Endothelial cell of umbilical vein (primary cell): ENCODE measurements around the gene PKP3. TPM values are rescaled to one million over a fixed set of nuclear protein-coding genes. Genes with fewer than 3 reads are reported as not detected.

Source experiments
- BruUV-seq: library from RNA; stranded (reverse); fragments of 400-500 nt; replicated peaks from 2 replicates; lab custom pipeline; 2021; lab: Mats Ljungman, UMichigan
- CTCF ChIA-PET: fragments of 300-600, 350-600 bp; sonication (Branson Sonifier 250); formaldehyde crosslinking; loops from one replicate; lab custom pipeline; 2021; ENCODE audit warnings: antibody characterized with exemption, inconsistent platforms; lab: Charles Lee
- POLR2A ChIA-PET: fragments of 300-600, 350-600 bp; sonication (Branson Sonifier 250); formaldehyde crosslinking; loops from one replicate; lab custom pipeline; 2021; ENCODE audit warnings: antibody characterized with exemption, inconsistent platforms; lab: Charles Lee
- DNase-seq: peaks from one replicate; pipeline ENCODE4 v3.0.0-alpha.2; 2011; ENCODE audit warnings: low read depth, low spot score
- FAIRE-seq: peaks from 2 replicates; lab custom pipeline; 2011; peaks lifted over from hg19 to GRCh38; lab: Jason Lieb, UNC
- H2AFZ ChIP-seq: 2 replicates; pipeline ENCODE4 v1.6.0; 2012; ENCODE audit warnings: low read depth, low read length, control low read depth, inconsistent platforms
- H3K27ac ChIP-seq: 2 replicates; pipeline ENCODE4 v1.5.1; 2011; ENCODE audit warnings: low read depth, mild to moderate bottlenecking, control low read depth, low read length, moderate library complexity; ENCODE audit not compliant: insufficient read depth
- H3K27me3 ChIP-seq, 2 experiments: 2 replicates each; pipeline versions ENCODE4 v1.6.0 to v1.6.1; 2011; ENCODE audit warnings: low read length in 2 of 2, mixed read lengths in 1 of 2; ENCODE audit not compliant: control insufficient read depth in 2 of 2, insufficient read depth in 2 of 2
- H3K36me3 ChIP-seq, 2 experiments: 2 replicates in 1 of 2; 3 replicates in 1 of 2; pipeline ENCODE4 v1.5.1; 2011; ENCODE audit warnings: low read length in 2 of 2, mild to moderate bottlenecking in 1 of 2, moderate library complexity in 1 of 2; ENCODE audit not compliant: control insufficient read depth in 2 of 2, insufficient read depth in 2 of 2; ENCODE audit errors: extremely low read depth in 1 of 2
- H3K4me1 ChIP-seq: 3 replicates; pipeline ENCODE4 v1.5.1; 2011; ENCODE audit warnings: mild to moderate bottlenecking, low read length; ENCODE audit not compliant: control insufficient read depth, insufficient read depth; ENCODE audit errors: extremely low read depth
- H3K4me2 ChIP-seq: 2 replicates; pipeline ENCODE4 v1.6.1; 2011; ENCODE audit warnings: low read length, control low read depth, mixed read lengths; ENCODE audit not compliant: insufficient read depth
- H3K4me3 ChIP-seq, 3 experiments: fragments of 200-600 bp in 1 of 3; sonication (generic), shearing (Covaris generic) in 1 of 3; replicated peaks in 1 of 3; 2 replicates each; pipeline ENCODE4 v1.5.1; 2011 to 2016; ENCODE audit warnings: control low read depth in 3 of 3, low read length in 3 of 3, mild to moderate bottlenecking in 2 of 3, inconsistent platforms in 1 of 3, low read depth in 1 of 3, moderate library complexity in 1 of 3; ENCODE audit not compliant: insufficient read depth in 1 of 3
- H3K79me2 ChIP-seq: 2 replicates; pipeline ENCODE4 v1.6.0; 2012; ENCODE audit warnings: low read length, inconsistent platforms; ENCODE audit not compliant: control insufficient read depth, insufficient read depth
- H3K9ac ChIP-seq: replicated peaks from 2 replicates; pipeline ENCODE3; 2011; ENCODE audit warnings: low read length, control low read depth; ENCODE audit not compliant: insufficient read depth; ENCODE audit errors: extremely low read depth
- H3K9me1 ChIP-seq: replicated peaks from 3 replicates; pipeline ENCODE4 v1.6.0; 2011; ENCODE audit warnings: mild to moderate bottlenecking, low read length; ENCODE audit not compliant: control insufficient read depth, insufficient read depth; ENCODE audit errors: extremely low read depth
- H3K9me3 ChIP-seq: replicated peaks from 2 replicates; pipeline ENCODE4 v1.5.1; 2012; ENCODE audit warnings: low read length, inconsistent platforms; ENCODE audit not compliant: control insufficient read depth, insufficient read depth
- H4K20me1 ChIP-seq: replicated peaks from 2 replicates; pipeline ENCODE3; 2011; ENCODE audit warnings: mild to moderate bottlenecking, low read length; ENCODE audit not compliant: control insufficient read depth, insufficient read depth; ENCODE audit errors: extremely low read depth
- CTCF ChIP-seq, 2 donors: IDR thresholded peaks; 1 replicate in 1 of 2; 2 replicates in 1 of 2; pipeline ENCODE4 v1.5.1; 2011; ENCODE audit warnings: low read length in 2 of 2, mild to moderate bottlenecking in 2 of 2, moderate library complexity in 2 of 2, control low read depth in 1 of 2, inconsistent platforms in 1 of 2, low read depth in 1 of 2; ENCODE audit not compliant: insufficient read depth in 1 of 2; ENCODE audit errors: extremely low read depth in 1 of 2
- EZH2 ChIP-seq: IDR thresholded peaks from 2 replicates; pipeline ENCODE4 v1.6.1; 2012; ENCODE audit warnings: borderline replicate concordance, low read depth, mild to moderate bottlenecking, moderate library complexity, low read length, inconsistent platforms; ENCODE audit not compliant: severe bottlenecking
- GATA2 ChIP-seq: IDR thresholded peaks from 2 replicates; pipeline ENCODE4 v1.7.0; 2011; ENCODE audit warnings: low read depth, mild to moderate bottlenecking, moderate library complexity, mixed read lengths, low read length; ENCODE audit not compliant: insufficient read length, insufficient read depth
- JUN ChIP-seq: IDR thresholded peaks from 2 replicates; pipeline ENCODE4 v1.6.1; 2011; ENCODE audit warnings: borderline replicate concordance, low read depth; ENCODE audit not compliant: insufficient read length, insufficient read depth
- MYC ChIP-seq: IDR thresholded peaks from one replicate; pipeline ENCODE4 v1.6.1; 2011; ENCODE audit warnings: mild to moderate bottlenecking, low read depth, low read length
- dilution Hi-C: fragments of 300-500 bp; cut with MboI; formaldehyde crosslinking; loops from one replicate; pipeline ENCODE4 v1.15.0; 2019; ENCODE audit warnings: low sequenced_read_pairs; ENCODE audit not compliant: extremely low pct_ligation_motif_present
- intact Hi-C: fragments of 100-400 bp; cut with micrococcal nuclease; formaldehyde crosslinking; loops from one replicate; pipeline ENCODE4 v1.10.0; 2022
- polyA plus RNA-seq, 4 experiments: library from polyadenylated mRNA; depleted of rRNA in 3 of 4; stranded (reverse) in 3 of 4; unstranded in 1 of 4; fragments of >200 nt; gene quantifications; 2 replicates each; pipeline versions ENCODE4 v1.2.1 to v1.2.3, GENCODE V29; 2011 to 2012; ENCODE audit warnings: missing spikeins in 1 of 4
- total RNA-seq: library from RNA; stranded (reverse); gene quantifications from 2 replicates; pipeline ENCODE4 v1.2.3, GENCODE V29; 2021

Gene PKP3
- total and polyA plus RNA-seq, 2 donors (not counting 3 experiments of a cell fraction or from before 2014, with no cell fraction given), result 0.27 to 0.59 TPM

GRCh38 chr11:377174-377865 is 16.7 kb upstream of the PKP3 start:
- BruUV-seq, result no TSS peak
- Histone ChIP-seq H3K27me3 (no peaks in the 10 kb centered on the region), H3K9me3 (no peaks in the 10 kb centered on the region), H2AFZ (no peak overlapping the region), H3K4me3 (no peak overlapping the region), H3K4me1 (no peaks in the 10 kb centered on the region), H4K20me1 (no peaks in the 10 kb centered on the region), H3K36me3 (no peaks in the 10 kb centered on the region), H3K79me2 (no peaks in the 10 kb centered on the region), H3K9ac (no peak overlapping the region), H3K27ac (no peak overlapping the region), H3K4me2 (no peak overlapping the region), H3K9me1 (no peaks in the 10 kb centered on the region)
- no peak for TF ChIP-seq MYC
- TF ChIP-seq GATA2, result no peak
- TF ChIP-seq EZH2, result no peak
- TF ChIP-seq JUN, result no peak
- no peak for TF ChIP-seq CTCF (IDR thresholded peaks at IDR 0.05; ENCODE audit: extremely low read depth in 1 of 2, insufficient read depth in 1 of 2, low read depth in 1 of 2, low read length in 2 of 2)
- CTCF ChIA-PET, result no interaction called here
- POLR2A ChIA-PET, result no interaction called here
- intact Hi-C loops (no loop called here), dilution Hi-C loops (no loop called here)
- no peak for DNase-seq
- no peak for FAIRE-seq
